Stimulated activated CD4-positive, alpha-beta T cell treated with anti-CD3 and anti-CD28 coated beads, Interleukin-1b, Interleukin-23, amount 100 ng/mL, for 48 hours (primary cell): ENCODE measurements around the gene AP5Z1.
A peak's percentile ranks its signal among the peaks of the same experiment; 100 is the strongest.

Experiments
- DNase-seq: peaks from one replicate; pipeline ENCODE4 v3.0.0-alpha.2; 2020

The AP5Z1 gene

GRCh38 chr7:4775250-4775847 is at the start of gene AP5Z1:
Gene AP5Z1 (plus strand): TSS chr7:4775623. CDS start chr7:4775716, 93 bp downstream.
- peak; percentile 95 for DNase-seq

- DNase-seq: no peak
Measured at GRCh38 chr7:4725850-4726450, 49.5 kb upstream of the AP5Z1 start.

- no peak for DNase-seq
Measured at GRCh38 chr7:4726566-4726965, 48.9 kb upstream of the AP5Z1 start.

- no peak for DNase-seq
Measured at GRCh38 chr7:4727914-4728705, 47.3 kb upstream of the AP5Z1 start.

GRCh38 chr7:4729266-4729665 is 46.2 kb upstream of the AP5Z1 start:
- DNase-seq: no peak

GRCh38 chr7:4730276-4730675 is 45.1 kb upstream of the AP5Z1 start:
- no peak for DNase-seq

- no peak for DNase-seq
Measured at GRCh38 chr7:4730971-4731370, 44.5 kb upstream of the AP5Z1 start.

GRCh38 chr7:4731803-4732202 is 43.6 kb upstream of the AP5Z1 start:
- no peak for DNase-seq

- no peak for DNase-seq
Measured at GRCh38 chr7:4733936-4734528, 41.4 kb upstream of the AP5Z1 start.

- no peak for DNase-seq
Measured at GRCh38 chr7:4734587-4735345, 40.7 kb upstream of the AP5Z1 start.

GRCh38 chr7:4737300-4737699 is 38.1 kb upstream of the AP5Z1 start:
- DNase-seq: no peak

- DNase-seq: peak; percentile 37
Measured at GRCh38 chr7:4738711-4739527, 36.5 kb upstream of the AP5Z1 start.

- peak; percentile 37 for DNase-seq
Measured at GRCh38 chr7:4739528-4739992, 35.9 kb upstream of the AP5Z1 start.

- no peak for DNase-seq
Measured at GRCh38 chr7:4740796-4741195, 34.6 kb upstream of the AP5Z1 start.

- DNase-seq: no peak
Measured at GRCh38 chr7:4742051-4742573, 33.3 kb upstream of the AP5Z1 start.

GRCh38 chr7:4742852-4743251 is 32.6 kb upstream of the AP5Z1 start:
- no peak for DNase-seq

- peak; percentile 70 for DNase-seq
Measured at GRCh38 chr7:4744391-4745264, 30.8 kb upstream of the AP5Z1 start.

GRCh38 chr7:4745265-4745919 is 30.0 kb upstream of the AP5Z1 start:
- DNase-seq: no peak

GRCh38 chr7:4745971-4746919 is 29.2 kb upstream of the AP5Z1 start:
- peak; percentile 40 for DNase-seq
